ENCODE data around the gene IL25. TPM values are rescaled to one million over a fixed set of nuclear protein-coding genes. Genes with fewer than 3 reads are reported as not detected.
"Not testable (repeated sequence)": the region's sequence is repeated elsewhere in the genome, so short reads cannot be mapped to it uniquely, and the experiment has no call there.

IL25 gene
- total and polyA plus RNA-seq, 4 experiments from 2014 or later: not detected

- H3K9me3 Mint-ChIP-seq; H3K27ac ChIP-seq (ENCODE audit: low read depth, low read length); H3K4me3 ChIP-seq (ENCODE audit: low read length in 2 of 2); intact Hi-C loops (cut with micrococcal nuclease); H3K4me3 Mint-ChIP-seq; H3K4me1 Mint-ChIP-seq; H3K4me1 ChIP-seq (ENCODE audit: insufficient read depth, low read length); H3K27me3 ChIP-seq (ENCODE audit: insufficient read depth, low read length); POLR2A ChIA-PET (ENCODE audit: partially characterized antibody); DNase-seq; H3K36me3 Mint-ChIP-seq; CTCF ChIA-PET (ENCODE audit: partially characterized antibody); H3K9me3 ChIP-seq (ENCODE audit: control insufficient read depth in 1 of 2, low read length in 2 of 2); H3K36me3 ChIP-seq (ENCODE audit: insufficient read depth, low read length); H3K27ac Mint-ChIP-seq: not testable (repeated sequence)
- peaks cover 2 to 16% of the 10 kb centered on the region in 2 donors for H3K27me3 Mint-ChIP-seq
Observed at GRCh38 chr14:23400496-23401149, 28.0 kb downstream of the IL25 start.

- Mint-ChIP-seq H3K9me3 (no peaks in the 10 kb centered on the region), H3K36me3 (no peaks in the 10 kb centered on the region), H3K27ac (no peak overlapping the region), H3K27me3 (peaks cover 2 to 16% of the 10 kb centered on the region in 2 donors), H3K4me1 (no peaks in the 10 kb centered on the region), H3K4me3 (no peak overlapping the region)
- no peak for DNase-seq
- H3K4me1 ChIP-seq (ENCODE audit: insufficient read depth, low read length): no peaks in the 10 kb centered on the region
- intact Hi-C loops (cut with micrococcal nuclease): no loop called here
- no peak overlapping the region for H3K27ac ChIP-seq (ENCODE audit: low read depth, low read length)
- no peak overlapping the region for H3K4me3 ChIP-seq (ENCODE audit: low read length in 2 of 2)
- ChIA-PET POLR2A (ENCODE audit: partially characterized antibody) (no interaction called here), CTCF (ENCODE audit: partially characterized antibody) (no interaction called here)
- H3K36me3 ChIP-seq (ENCODE audit: insufficient read depth, low read length): no peaks in the 10 kb centered on the region
- no peaks in the 10 kb centered on the region for H3K27me3 ChIP-seq (ENCODE audit: insufficient read depth, low read length)
- H3K9me3 ChIP-seq (ENCODE audit: control insufficient read depth in 1 of 2, low read length in 2 of 2): no peaks in the 10 kb centered on the region
Observed at GRCh38 chr14:23401291-23401690, 28.7 kb downstream of the IL25 start.

GRCh38 chr14:23402296-23403138, 29.9 kb downstream of the IL25 start:
- no peaks in the 10 kb centered on the region for H3K4me1 Mint-ChIP-seq
- no peak overlapping the region for H3K4me3 Mint-ChIP-seq
- H3K27me3 Mint-ChIP-seq: peaks cover 2 to 18% of the 10 kb centered on the region in 2 donors
- Histone ChIP-seq H3K27me3 (ENCODE audit: insufficient read depth, low read length) (no peaks in the 10 kb centered on the region), H3K4me1 (ENCODE audit: insufficient read depth, low read length) (no peaks in the 10 kb centered on the region), H3K27ac (ENCODE audit: low read depth, low read length) (no peak overlapping the region), H3K9me3 (ENCODE audit: control insufficient read depth in 1 of 2, low read length in 2 of 2) (no peaks in the 10 kb centered on the region), H3K4me3 (ENCODE audit: low read length in 2 of 2) (no peak overlapping the region), H3K36me3 (ENCODE audit: insufficient read depth, low read length) (no peaks in the 10 kb centered on the region)
- no peak for DNase-seq
- ChIA-PET POLR2A (ENCODE audit: partially characterized antibody) (no interaction called here), CTCF (ENCODE audit: partially characterized antibody) (no interaction called here)
- H3K27ac Mint-ChIP-seq: no peak overlapping the region
- H3K9me3 Mint-ChIP-seq: no peaks in the 10 kb centered on the region
- intact Hi-C loops (cut with micrococcal nuclease): no loop called here
- H3K36me3 Mint-ChIP-seq: no peaks in the 10 kb centered on the region

- Mint-ChIP-seq H3K27me3 (peaks cover 6 to 21% of the 10 kb centered on the region in 2 donors), H3K27ac (no peak overlapping the region), H3K4me1 (no peaks in the 10 kb centered on the region), H3K4me3 (no peak overlapping the region), H3K36me3 (no peaks in the 10 kb centered on the region), H3K9me3 (peaks cover 0 to 3% (median 0%) of the 10 kb centered on the region in 8 donors)
- H3K36me3 ChIP-seq (ENCODE audit: insufficient read depth, low read length): no peaks in the 10 kb centered on the region
- no peak for DNase-seq
- H3K27me3 ChIP-seq (ENCODE audit: insufficient read depth, low read length): no peaks in the 10 kb centered on the region
- POLR2A ChIA-PET (ENCODE audit: partially characterized antibody): no interaction called here
- H3K9me3 ChIP-seq (ENCODE audit: control insufficient read depth in 1 of 2, low read length in 2 of 2): no peaks in the 10 kb centered on the region
- H3K4me3 ChIP-seq (ENCODE audit: low read length in 2 of 2): no peak overlapping the region
- H3K27ac ChIP-seq (ENCODE audit: low read depth, low read length): no peak overlapping the region
- no peaks in the 10 kb centered on the region for H3K4me1 ChIP-seq (ENCODE audit: insufficient read depth, low read length)
- intact Hi-C loops (cut with micrococcal nuclease): no loop called here
- CTCF ChIA-PET (ENCODE audit: partially characterized antibody): no interaction called here
Observed at GRCh38 chr14:23403139-23403438, 30.5 kb downstream of the IL25 start.

GRCh38 chr14:23403908-23404307, 31.3 kb downstream of the IL25 start:
- Mint-ChIP-seq H3K4me3 (no peak overlapping the region), H3K27me3 (peaks cover 4 to 22% of the 10 kb centered on the region in 2 donors), H3K27ac (no peak overlapping the region), H3K9me3 (peaks cover 0 to 3% (median 0%) of the 10 kb centered on the region in 8 donors), H3K4me1 (no peaks in the 10 kb centered on the region), H3K36me3 (no peaks in the 10 kb centered on the region)
- H3K36me3 ChIP-seq (ENCODE audit: insufficient read depth, low read length): no peaks in the 10 kb centered on the region
- no peak overlapping the region for H3K27ac ChIP-seq (ENCODE audit: low read depth, low read length)
- no peaks in the 10 kb centered on the region for H3K27me3 ChIP-seq (ENCODE audit: insufficient read depth, low read length)
- no peaks in the 10 kb centered on the region for H3K9me3 ChIP-seq (ENCODE audit: control insufficient read depth in 1 of 2, low read length in 2 of 2)
- POLR2A ChIA-PET (ENCODE audit: partially characterized antibody): no interaction called here
- DNase-seq: no peak
- intact Hi-C loops (cut with micrococcal nuclease): no loop called here
- H3K4me1 ChIP-seq (ENCODE audit: insufficient read depth, low read length): no peaks in the 10 kb centered on the region
- CTCF ChIA-PET (ENCODE audit: partially characterized antibody): no interaction called here
- H3K4me3 ChIP-seq (ENCODE audit: low read length in 2 of 2): no peak overlapping the region

GRCh38 chr14:23404331-23404900, 31.8 kb downstream of the IL25 start:
- H3K4me3 Mint-ChIP-seq: no peak overlapping the region
- H3K27ac Mint-ChIP-seq: no peak overlapping the region
- Histone ChIP-seq H3K9me3 (ENCODE audit: control insufficient read depth in 1 of 2, low read length in 2 of 2) (no peaks in the 10 kb centered on the region), H3K27ac (ENCODE audit: low read depth, low read length) (no peak overlapping the region), H3K4me1 (ENCODE audit: insufficient read depth, low read length) (no peaks in the 10 kb centered on the region), H3K27me3 (ENCODE audit: insufficient read depth, low read length) (no peaks in the 10 kb centered on the region), H3K4me3 (ENCODE audit: low read length in 2 of 2) (no peak overlapping the region), H3K36me3 (ENCODE audit: insufficient read depth, low read length) (no peaks in the 10 kb centered on the region)
- H3K9me3 Mint-ChIP-seq: peaks cover 0 to 3% (median 0%) of the 10 kb centered on the region in 8 donors
- no peaks in the 10 kb centered on the region for H3K36me3 Mint-ChIP-seq
- ChIA-PET POLR2A (ENCODE audit: partially characterized antibody) (no interaction called here), CTCF (ENCODE audit: partially characterized antibody) (no interaction called here)
- intact Hi-C loops (cut with micrococcal nuclease): no loop called here
- DNase-seq: no peak
- H3K27me3 Mint-ChIP-seq: peaks cover 4 to 22% of the 10 kb centered on the region in 2 donors
- H3K4me1 Mint-ChIP-seq: no peaks in the 10 kb centered on the region

- H3K27ac Mint-ChIP-seq: no peak overlapping the region
- H3K27me3 Mint-ChIP-seq: peaks cover 4 to 22% of the 10 kb centered on the region in 2 donors
- CTCF ChIA-PET (ENCODE audit: partially characterized antibody): no interaction called here
Observed at GRCh38 chr14:23405096-23405495, 32.5 kb downstream of the IL25 start.

More at GRCh38 chr14:23405096-23405495, 32.5 kb downstream of the IL25 start:
- Mint-ChIP-seq H3K36me3 (no peaks in the 10 kb centered on the region), H3K4me3 (no peak overlapping the region), H3K9me3 (peaks cover 0 to 3% (median 0%) of the 10 kb centered on the region in 8 donors), H3K4me1 (no peaks in the 10 kb centered on the region)
- Histone ChIP-seq H3K9me3 (ENCODE audit: control insufficient read depth in 1 of 2, low read length in 2 of 2) (no peaks in the 10 kb centered on the region), H3K27me3 (ENCODE audit: insufficient read depth, low read length) (no peaks in the 10 kb centered on the region), H3K27ac (ENCODE audit: low read depth, low read length) (no peak overlapping the region), H3K4me1 (ENCODE audit: insufficient read depth, low read length) (no peaks in the 10 kb centered on the region), H3K4me3 (ENCODE audit: low read length in 2 of 2) (no peak overlapping the region), H3K36me3 (ENCODE audit: insufficient read depth, low read length) (no peaks in the 10 kb centered on the region)
- DNase-seq: no peak
- POLR2A ChIA-PET (ENCODE audit: partially characterized antibody): no interaction called here
- intact Hi-C loops (cut with micrococcal nuclease): no loop called here
